ENCODE data around the gene UTP25.

DNA sequence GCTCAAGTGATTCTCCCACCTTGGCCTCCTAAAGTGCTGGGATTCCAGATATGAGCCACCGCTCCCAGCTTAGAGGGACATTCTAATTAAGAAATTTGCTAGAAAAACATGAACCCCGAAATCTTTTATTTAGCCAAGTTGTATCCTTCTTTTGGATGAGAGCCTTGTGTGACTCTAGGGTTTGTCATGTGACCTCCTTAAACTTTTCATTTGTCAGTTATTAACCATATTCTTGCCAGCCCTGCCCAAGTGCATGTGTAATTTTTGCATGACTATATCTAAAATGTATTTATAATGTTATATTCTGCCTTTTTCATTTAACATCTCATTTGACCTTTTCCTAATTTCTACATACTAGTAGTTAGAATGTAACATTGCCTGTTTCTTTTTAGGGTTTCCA, 1.9 kb downstream of the UTP25 start:
- TF ChIP-seq, protein P1, sequence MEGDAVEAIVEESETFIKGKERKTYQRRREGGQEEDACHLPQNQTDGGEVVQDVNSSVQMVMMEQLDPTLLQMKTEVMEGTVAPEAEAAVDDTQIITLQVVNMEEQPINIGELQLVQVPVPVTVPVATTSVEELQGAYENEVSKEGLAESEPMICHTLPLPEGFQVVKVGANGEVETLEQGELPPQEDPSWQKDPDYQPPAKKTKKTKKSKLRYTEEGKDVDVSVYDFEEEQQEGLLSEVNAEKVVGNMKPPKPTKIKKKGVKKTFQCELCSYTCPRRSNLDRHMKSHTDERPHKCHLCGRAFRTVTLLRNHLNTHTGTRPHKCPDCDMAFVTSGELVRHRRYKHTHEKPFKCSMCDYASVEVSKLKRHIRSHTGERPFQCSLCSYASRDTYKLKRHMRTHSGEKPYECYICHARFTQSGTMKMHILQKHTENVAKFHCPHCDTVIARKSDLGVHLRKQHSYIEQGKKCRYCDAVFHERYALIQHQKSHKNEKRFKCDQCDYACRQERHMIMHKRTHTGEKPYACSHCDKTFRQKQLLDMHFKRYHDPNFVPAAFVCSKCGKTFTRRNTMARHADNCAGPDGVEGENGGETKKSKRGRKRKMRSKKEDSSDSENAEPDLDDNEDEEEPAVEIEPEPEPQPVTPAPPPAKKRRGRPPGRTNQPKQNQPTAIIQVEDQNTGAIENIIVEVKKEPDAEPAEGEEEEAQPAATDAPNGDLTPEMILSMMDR (IDR thresholded peaks at IDR 0.05) = no peak
- no peak for TF ChIP-seq POLR2A (IDR thresholded peaks at IDR 0.05)

All from testis (tissue), 2 donors.